Measurements from ENCODE around the gene SHFL.

Gene SHFL

GRCh38 chr19:10135551-10136334, 49.6 kb downstream of the SHFL start:
- no peak for DNase-seq

- no peak for DNase-seq
These were observed 50.8 kb downstream of the SHFL start for GRCh38 chr19:10136936-10137335.

GRCh38 chr19:10137751-10138682, 51.9 kb downstream of the SHFL start:
- DNase-seq: no peak

GRCh38 chr19:10138879-10139795, 53.0 kb downstream of the SHFL start:
- no peak for DNase-seq

- no peak for DNase-seq
These were observed 53.8 kb downstream of the SHFL start for GRCh38 chr19:10139952-10140351.

- no peak for DNase-seq
These were observed 55.4 kb downstream of the SHFL start for GRCh38 chr19:10141479-10141878.

- DNase-seq: no peak
These were observed 55.9 kb downstream of the SHFL start for GRCh38 chr19:10141973-10142372.
